Activated naive CD8-positive, alpha-beta T cell treated with anti-CD3 and anti-CD28 coated beads, Interleukin-2, amount 50 U/mL, for 24 hours (primary cell): ENCODE results near the gene LRRC8C.

Experiments used
- ATAC-seq: fragments of 150-1000 bp; cut with Tn5 transposase; one replicate; pipeline ENCODE4 v1.10.0; 2021
- DNase-seq: peaks from one replicate; pipeline ENCODE4 v3.0.0; 2021
- H3K27ac Mint-ChIP-seq: one replicate; pipeline ENCODE4 v1.8.0; 2021; ENCODE audit warnings: mild to moderate bottlenecking, mixed read lengths
- H3K27me3 Mint-ChIP-seq: one replicate; pipeline ENCODE4 v1.8.0; 2021; ENCODE audit warnings: mixed read lengths
- H3K36me3 Mint-ChIP-seq: one replicate; pipeline ENCODE4 v1.8.0; 2021; ENCODE audit warnings: low read depth, mixed read lengths
- H3K4me1 Mint-ChIP-seq: one replicate; pipeline ENCODE4 v1.8.0; 2021; ENCODE audit warnings: mixed read lengths
- H3K4me3 Mint-ChIP-seq: one replicate; pipeline ENCODE4 v1.8.0; 2021; ENCODE audit warnings: mild to moderate bottlenecking, moderate library complexity, mixed read lengths
- H3K9me3 Mint-ChIP-seq: one replicate; pipeline ENCODE4 v1.8.0; 2021; ENCODE audit warnings: mixed read lengths

The LRRC8C gene

GRCh38 chr1:89635825-89636815 lies 3.2 kb downstream of the LRRC8C start:
- DNase-seq (no peak), ATAC-seq (peak; percentile 41)
- H3K4me1 Mint-ChIP-seq: peaks cover 69% of the 10 kb centered on the region
- peak overlapping the region; percentile 94 for H3K27ac Mint-ChIP-seq
- no peaks in the 10 kb centered on the region for H3K9me3 Mint-ChIP-seq
- H3K36me3 Mint-ChIP-seq: peaks cover 40% of the 10 kb centered on the region
- H3K4me3 Mint-ChIP-seq: peak overlapping the region; percentile 85
- no peaks in the 10 kb centered on the region for H3K27me3 Mint-ChIP-seq

GRCh38 chr1:89637496-89637895 lies 4.6 kb downstream of the LRRC8C start:
- Mint-ChIP-seq H3K27ac (peak overlapping the region; percentile 94), H3K27me3 (no peaks in the 10 kb centered on the region), H3K9me3 (no peaks in the 10 kb centered on the region), H3K36me3 (peaks cover 50% of the 10 kb centered on the region), H3K4me1 (peaks cover 69% of the 10 kb centered on the region), H3K4me3 (peak overlapping the region; percentile 85)
- DNase-seq: no peak
- ATAC-seq: no peak

GRCh38 chr1:89640440-89640839 lies 7.5 kb downstream of the LRRC8C start:
- Mint-ChIP-seq H3K4me3 (no peak overlapping the region), H3K27ac (peak overlapping the region; percentile 28), H3K9me3 (no peaks in the 10 kb centered on the region), H3K4me1 (peaks cover 95% of the 10 kb centered on the region), H3K27me3 (no peaks in the 10 kb centered on the region), H3K36me3 (peaks cover 63% of the 10 kb centered on the region)
- ATAC-seq (no peak), DNase-seq (no peak)

GRCh38 chr1:89641781-89642180 lies 8.9 kb downstream of the LRRC8C start:
- DNase-seq (no peak), ATAC-seq (no peak)
- H3K4me1 Mint-ChIP-seq: peaks cover 89% of the 10 kb centered on the region
- H3K9me3 Mint-ChIP-seq: peaks cover 4% of the 10 kb centered on the region
- H3K36me3 Mint-ChIP-seq: peaks cover 68% of the 10 kb centered on the region
- H3K4me3 Mint-ChIP-seq: no peak overlapping the region
- no peaks in the 10 kb centered on the region for H3K27me3 Mint-ChIP-seq
- H3K27ac Mint-ChIP-seq: peak overlapping the region; percentile 76

GRCh38 chr1:89643577-89643976 lies 10.7 kb downstream of the LRRC8C start:
- H3K4me3 Mint-ChIP-seq: no peak overlapping the region
- H3K27me3 Mint-ChIP-seq: no peaks in the 10 kb centered on the region
- H3K9me3 Mint-ChIP-seq: peaks cover 4% of the 10 kb centered on the region
- ATAC-seq (no peak), DNase-seq (no peak)
- peaks cover 82% of the 10 kb centered on the region for H3K4me1 Mint-ChIP-seq
- H3K36me3 Mint-ChIP-seq: peaks cover 61% of the 10 kb centered on the region
- H3K27ac Mint-ChIP-seq: peak overlapping the region; percentile 52

- DNase-seq (no peak), ATAC-seq (no peak)
- H3K27ac Mint-ChIP-seq: peak overlapping the region; percentile 70
- H3K36me3 Mint-ChIP-seq: peaks cover 58% of the 10 kb centered on the region
- peaks cover 85% of the 10 kb centered on the region for H3K4me1 Mint-ChIP-seq
- peaks cover 4% of the 10 kb centered on the region for H3K9me3 Mint-ChIP-seq
- no peaks in the 10 kb centered on the region for H3K27me3 Mint-ChIP-seq
- no peak overlapping the region for H3K4me3 Mint-ChIP-seq
These were observed 11.3 kb downstream of the LRRC8C start for GRCh38 chr1:89644119-89644814.

- peaks cover 4% of the 10 kb centered on the region for H3K9me3 Mint-ChIP-seq
- no peak overlapping the region for H3K27ac Mint-ChIP-seq
- peaks cover 85% of the 10 kb centered on the region for H3K4me1 Mint-ChIP-seq
- peaks cover 66% of the 10 kb centered on the region for H3K36me3 Mint-ChIP-seq
- no peaks in the 10 kb centered on the region for H3K27me3 Mint-ChIP-seq
- H3K4me3 Mint-ChIP-seq: no peak overlapping the region
- DNase-seq (no peak), ATAC-seq (no peak)
These were observed 13.3 kb downstream of the LRRC8C start for GRCh38 chr1:89646259-89646658.

GRCh38 chr1:89649783-89650182 lies 16.9 kb downstream of the LRRC8C start:
- Mint-ChIP-seq H3K27ac (peak overlapping the region; percentile 78), H3K27me3 (no peaks in the 10 kb centered on the region), H3K36me3 (peaks cover 59% of the 10 kb centered on the region), H3K4me1 (peaks cover 85% of the 10 kb centered on the region), H3K9me3 (peaks cover 11% of the 10 kb centered on the region), H3K4me3 (peak overlapping the region; percentile 1)
- ATAC-seq: no peak
- no peak for DNase-seq

- H3K27ac Mint-ChIP-seq: peak overlapping the region; percentile 91
- ATAC-seq (peak; percentile 85), DNase-seq (no peak)
- peaks cover 8% of the 10 kb centered on the region for H3K9me3 Mint-ChIP-seq
- H3K4me1 Mint-ChIP-seq: peaks cover 92% of the 10 kb centered on the region
- H3K27me3 Mint-ChIP-seq: no peaks in the 10 kb centered on the region
- peak overlapping the region; percentile 40 for H3K4me3 Mint-ChIP-seq
- peaks cover 52% of the 10 kb centered on the region for H3K36me3 Mint-ChIP-seq
These were observed 19.5 kb downstream of the LRRC8C start for GRCh38 chr1:89652373-89652772.

- Mint-ChIP-seq H3K36me3 (peaks cover 59% of the 10 kb centered on the region), H3K27ac (peak overlapping the region; percentile 90), H3K4me3 (peak overlapping the region; percentile 38), H3K4me1 (peaks cover 94% of the 10 kb centered on the region), H3K27me3 (no peaks in the 10 kb centered on the region), H3K9me3 (peaks cover 17% of the 10 kb centered on the region)
- no peak for DNase-seq
- peak; percentile 70 for ATAC-seq
These were observed 25.0 kb downstream of the LRRC8C start for GRCh38 chr1:89657886-89658285.

GRCh38 chr1:89659322-89660081 lies 26.6 kb downstream of the LRRC8C start:
- ATAC-seq: peak; percentile 55
- Mint-ChIP-seq H3K9me3 (peaks cover 13% of the 10 kb centered on the region), H3K4me1 (peaks cover 94% of the 10 kb centered on the region), H3K27me3 (no peaks in the 10 kb centered on the region), H3K36me3 (peaks cover 61% of the 10 kb centered on the region), H3K27ac (peak overlapping the region; percentile 90), H3K4me3 (no peak overlapping the region)
- DNase-seq: no peak

- Mint-ChIP-seq H3K27ac (peak overlapping the region; percentile 79), H3K27me3 (no peaks in the 10 kb centered on the region), H3K4me3 (no peak overlapping the region), H3K4me1 (peaks cover 92% of the 10 kb centered on the region), H3K9me3 (peaks cover 13% of the 10 kb centered on the region), H3K36me3 (peaks cover 57% of the 10 kb centered on the region)
- ATAC-seq (no peak), DNase-seq (no peak)
These were observed 27.5 kb downstream of the LRRC8C start for GRCh38 chr1:89660224-89661061.

GRCh38 chr1:89665941-89666340 lies 33.0 kb downstream of the LRRC8C start:
- no peaks in the 10 kb centered on the region for H3K27me3 Mint-ChIP-seq
- ATAC-seq: no peak
- peaks cover 48% of the 10 kb centered on the region for H3K36me3 Mint-ChIP-seq
- no peak overlapping the region for H3K4me3 Mint-ChIP-seq
- no peak for DNase-seq
- no peak overlapping the region for H3K27ac Mint-ChIP-seq
- H3K4me1 Mint-ChIP-seq: peaks cover 91% of the 10 kb centered on the region
- H3K9me3 Mint-ChIP-seq: peaks cover 13% of the 10 kb centered on the region
